ENCODE measurements around the gene DGKH.
A peak's percentile ranks its signal among the peaks of the same experiment; 100 is the strongest.
"Not testable (repeated sequence)": the region's sequence is repeated elsewhere in the genome, so short reads cannot be mapped to it uniquely, and the experiment has no call there.

Gene DGKH

GRCh38 chr13:42170029-42170428 lies 121.6 kb downstream of the DGKH start:
- DNase-seq = no peak

- DNase-seq = no peak
These were observed 125.4 kb downstream of the DGKH start for GRCh38 chr13:42173789-42174343.

GRCh38 chr13:42174344-42175162 lies 126.1 kb downstream of the DGKH start:
- no peak for DNase-seq

GRCh38 chr13:42176294-42176693 lies 127.8 kb downstream of the DGKH start:
- no peak for DNase-seq

GRCh38 chr13:42177189-42177588 lies 128.7 kb downstream of the DGKH start:
- DNase-seq = no peak

- no peak for DNase-seq
These were observed 133.0 kb downstream of the DGKH start for GRCh38 chr13:42181381-42181953.

GRCh38 chr13:42189061-42189460 lies 140.6 kb downstream of the DGKH start:
- DNase-seq = no peak

GRCh38 chr13:42190529-42190928 lies 142.1 kb downstream of the DGKH start:
- no peak for DNase-seq

GRCh38 chr13:42211704-42212464 lies 163.4 kb downstream of the DGKH start:
- no peak for DNase-seq

GRCh38 chr13:42214446-42214845 lies 166.0 kb downstream of the DGKH start:
- DNase-seq = no peak

GRCh38 chr13:42215578-42216421 lies 167.4 kb downstream of the DGKH start:
- peak; percentile 24 for DNase-seq

- DNase-seq = no peak
These were observed 167.9 kb downstream of the DGKH start for GRCh38 chr13:42216422-42216735.

- DNase-seq = no peak
These were observed 170.1 kb downstream of the DGKH start for GRCh38 chr13:42218576-42218975.

- no peak for DNase-seq
These were observed 170.6 kb downstream of the DGKH start for GRCh38 chr13:42219051-42219450.

GRCh38 chr13:42219876-42220275 lies 171.4 kb downstream of the DGKH start:
- no peak for DNase-seq

- DNase-seq = no peak
These were observed 172.8 kb downstream of the DGKH start for GRCh38 chr13:42221121-42221765.

GRCh38 chr13:42223681-42224080 lies 175.2 kb downstream of the DGKH start:
- no peak for DNase-seq

- DNase-seq = no peak
These were observed 176.6 kb downstream of the DGKH start for GRCh38 chr13:42225051-42225450.

GRCh38 chr13:42226759-42227158 lies 178.3 kb downstream of the DGKH start:
- not testable (repeated sequence) for DNase-seq

GRCh38 chr13:42228527-42228926 lies 180.1 kb downstream of the DGKH start:
- no peak for DNase-seq

GRCh38 chr13:42229287-42229686 lies 180.8 kb downstream of the DGKH start:
- DNase-seq = no peak

GRCh38 chr13:42232671-42233070 lies 184.2 kb downstream of the DGKH start:
- DNase-seq = no peak
